Measurements from ENCODE around the gene ZNF784. TPM values are rescaled to one million over a fixed set of nuclear protein-coding genes. Genes with fewer than 3 reads are reported as not detected.

ZNF784 gene
- total RNA-seq, 1 donor from 2014 or later = 9.6 TPM

DNA sequence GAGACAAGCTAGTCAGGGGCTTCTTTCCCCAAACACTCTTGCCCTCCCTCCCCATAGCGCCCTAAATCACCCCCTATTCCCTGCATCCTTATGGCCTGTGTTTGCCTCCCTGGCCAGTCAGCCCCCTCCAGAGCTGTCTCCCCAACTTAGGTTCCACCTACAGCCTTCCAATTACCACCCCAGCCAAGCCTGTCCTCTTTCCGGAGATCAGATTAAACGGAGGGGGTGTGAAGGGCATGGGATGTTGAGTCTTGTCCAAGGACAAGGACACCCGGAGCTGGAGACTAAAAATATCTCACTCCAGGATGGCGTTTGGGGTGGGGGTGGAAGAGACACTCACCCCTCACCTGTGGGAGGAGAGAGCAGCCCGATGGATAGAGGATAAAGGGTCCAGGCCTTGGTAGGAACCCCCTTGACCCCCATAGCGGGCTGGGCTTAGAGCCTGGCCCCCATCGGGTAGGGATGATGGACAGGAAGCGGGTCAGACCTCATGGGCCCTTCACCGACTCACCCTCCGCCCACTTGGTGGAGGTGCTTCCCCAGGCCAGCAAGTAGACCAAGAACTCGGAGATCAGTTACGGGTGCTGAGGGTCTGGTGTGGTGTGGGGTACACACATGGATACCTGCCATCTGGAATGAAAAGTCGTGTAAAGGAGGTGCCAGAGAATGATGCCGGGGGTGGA is 12.9 kb downstream of the ZNF784 start:
- no peaks in the 10 kb centered on the region for H3K27me3 Mint-ChIP-seq
- TF ChIP-seq CTCF (conservative IDR thresholded peaks at IDR 0.05) = no peak
- H3K4me1 Mint-ChIP-seq (ENCODE audit: unreplicated experiment) = peaks cover 12% of the 10 kb centered on the region
- DNase-seq (ENCODE audit: extremely low spot score, unreplicated experiment) = no peak
- H3K36me3 Mint-ChIP-seq = peaks cover 29% of the 10 kb centered on the region
- H3K4me3 Mint-ChIP-seq = no peak overlapping the region
- H3K9me3 Mint-ChIP-seq = no peaks in the 10 kb centered on the region
- no peak overlapping the region for H3K27ac Mint-ChIP-seq

- H3K27ac Mint-ChIP-seq = no peak overlapping the region
- no peaks in the 10 kb centered on the region for H3K9me3 Mint-ChIP-seq
- H3K4me1 Mint-ChIP-seq (ENCODE audit: unreplicated experiment) = peaks cover 17% of the 10 kb centered on the region
- no peak overlapping the region for H3K4me3 Mint-ChIP-seq
- no peak for DNase-seq (ENCODE audit: extremely low spot score, unreplicated experiment)
- H3K27me3 Mint-ChIP-seq = no peaks in the 10 kb centered on the region
- H3K36me3 Mint-ChIP-seq = peaks cover 35% of the 10 kb centered on the region
- TF ChIP-seq CTCF (conservative IDR thresholded peaks at IDR 0.05) = no peak
These were observed 15.0 kb downstream of the ZNF784 start for GRCh38 chr19:55609326-55609725.

DNA sequence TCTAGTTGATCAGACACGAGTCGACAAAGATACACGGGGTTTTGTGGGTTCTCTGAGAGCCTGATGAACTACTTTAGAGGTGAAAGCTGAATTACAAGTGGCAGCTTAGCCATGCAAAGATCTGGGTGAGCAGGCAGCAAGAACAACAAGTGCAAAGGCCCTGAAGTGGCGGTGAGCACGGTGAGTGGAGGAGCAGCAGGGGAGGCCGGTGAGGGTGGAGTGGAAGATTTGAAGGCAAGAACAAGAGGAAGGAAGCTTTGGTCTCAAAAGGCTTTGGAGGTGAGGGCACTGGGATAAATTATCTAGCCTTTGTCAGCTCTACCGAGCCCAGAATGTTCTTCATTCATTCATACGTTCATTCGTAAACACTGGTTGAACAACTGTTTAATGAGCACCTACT is 17.5 kb downstream of the ZNF784 start:
- Mint-ChIP-seq H3K9me3 (no peaks in the 10 kb centered on the region), H3K27ac (peak overlapping the region; percentile 97), H3K27me3 (no peaks in the 10 kb centered on the region), H3K36me3 (peaks cover 30% of the 10 kb centered on the region), H3K4me3 (peak overlapping the region; percentile 99), H3K4me1 (ENCODE audit: unreplicated experiment) (peaks cover 17% of the 10 kb centered on the region)
- TF ChIP-seq CTCF (conservative IDR thresholded peaks at IDR 0.05) = no peak
- no peak for DNase-seq (ENCODE audit: extremely low spot score, unreplicated experiment)

- no peak for DNase-seq (ENCODE audit: extremely low spot score, unreplicated experiment)
- H3K27ac Mint-ChIP-seq = peak overlapping the region; percentile 97
- no peaks in the 10 kb centered on the region for H3K27me3 Mint-ChIP-seq
- peaks cover 30% of the 10 kb centered on the region for H3K36me3 Mint-ChIP-seq
- H3K4me3 Mint-ChIP-seq = peak overlapping the region; percentile 99
- peak; percentile 1 for TF ChIP-seq CTCF (conservative IDR thresholded peaks at IDR 0.05)
- no peaks in the 10 kb centered on the region for H3K9me3 Mint-ChIP-seq
- peaks cover 21% of the 10 kb centered on the region for H3K4me1 Mint-ChIP-seq (ENCODE audit: unreplicated experiment)
These were observed 17.9 kb downstream of the ZNF784 start for GRCh38 chr19:55606471-55606787.

- Mint-ChIP-seq H3K36me3 (peaks cover 28% of the 10 kb centered on the region), H3K4me3 (peak within 1 kb of the TSS; percentile 99), H3K9me3 (no peaks in the 10 kb centered on the region), H3K27ac (peak within 1 kb of the TSS; percentile 97), H3K4me1 (ENCODE audit: unreplicated experiment) (peaks cover 27% of the 10 kb centered on the region), H3K27me3 (no peaks in the 10 kb centered on the region)
- DNase-seq (ENCODE audit: extremely low spot score, unreplicated experiment) = no peak
- TF ChIP-seq CTCF (conservative IDR thresholded peaks at IDR 0.05) = peak; percentile 78
These were observed 18.5 kb downstream of the ZNF784 start, which contains the start of gene ZNF865 for GRCh38 chr19:55605637-55606470. Gene ZNF865 (plus strand): TSS chr19:55605647. CDS start chr19:55613619, 7,972 bp downstream.

All from type B pancreatic cell (in vitro differentiated cells).